ENCODE results near the gene PSMG3.

Gene PSMG3

DNA sequence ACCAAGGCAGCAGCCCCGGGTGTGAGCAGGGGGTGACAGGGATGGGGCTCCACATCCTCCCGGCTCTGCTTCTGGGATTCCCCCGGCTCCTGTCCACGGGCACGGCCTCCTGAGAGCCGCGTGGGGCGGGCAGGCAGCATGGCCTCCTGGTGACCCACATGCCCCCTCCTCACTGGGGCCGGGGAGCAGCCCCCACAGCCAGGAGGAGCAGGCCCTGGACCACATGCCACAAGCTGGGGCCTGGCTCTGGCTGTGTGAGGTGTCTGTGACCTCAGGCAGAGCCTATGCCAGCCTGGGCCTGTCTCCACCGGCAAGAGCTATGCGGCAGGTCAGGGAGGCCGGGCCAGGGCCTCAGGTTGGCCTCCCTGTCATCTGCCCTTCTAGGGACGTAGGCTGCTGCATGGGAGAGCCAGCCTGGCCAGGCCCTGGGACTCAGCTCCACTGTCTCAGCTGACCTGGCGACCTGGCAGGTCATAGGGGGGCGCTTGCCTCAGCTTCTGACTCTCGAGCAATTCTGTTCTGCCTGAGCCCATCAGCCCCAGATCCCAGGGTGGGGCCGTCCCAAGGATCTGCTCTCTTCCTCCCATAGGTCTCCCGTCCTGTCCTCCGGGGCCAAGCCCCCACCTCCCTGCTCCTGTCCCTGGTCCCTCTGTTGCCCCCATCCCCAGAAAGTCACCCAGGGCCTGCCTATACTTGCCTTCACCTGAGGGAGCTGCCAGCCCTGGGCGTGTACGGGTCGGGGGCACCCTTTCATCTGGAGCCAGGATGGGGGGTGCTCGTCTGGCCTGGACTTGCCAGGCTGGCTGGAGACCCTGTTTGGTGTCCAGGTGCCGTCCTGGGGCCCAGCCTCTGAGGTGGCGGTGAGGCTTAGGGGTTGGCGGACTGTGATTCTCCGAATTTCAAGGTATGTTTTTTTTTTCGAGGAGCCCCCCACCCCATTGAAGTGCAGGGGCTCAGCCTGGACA, 9.9 kb downstream of the PSMG3 start:
- no peak overlapping the region for H3K4me3 ChIP-seq
- no peak for DNase-seq (ENCODE audit: low read depth, low spot score)
- no peaks in the 10 kb centered on the region for H3K36me3 ChIP-seq (ENCODE audit: insufficient read depth, low read length)
- H3K9me3 ChIP-seq (ENCODE audit: low read depth, low read length) = no peaks in the 10 kb centered on the region
- TF ChIP-seq FOXP2 (optimal IDR thresholded peaks at IDR 0.05; ENCODE audit: control extremely low read depth, extremely low read length, insufficient read depth) (no peak), POLR2AphosphoS5 (IDR thresholded peaks at IDR 0.05; ENCODE audit: borderline replicate concordance, low read depth, low read length) (no peak), EZH2 (IDR thresholded peaks at IDR 0.05) (no peak)
- H3K9ac ChIP-seq (ENCODE audit: insufficient read length) = no peak overlapping the region
- no peak overlapping the region for H3K27ac ChIP-seq

DNA sequence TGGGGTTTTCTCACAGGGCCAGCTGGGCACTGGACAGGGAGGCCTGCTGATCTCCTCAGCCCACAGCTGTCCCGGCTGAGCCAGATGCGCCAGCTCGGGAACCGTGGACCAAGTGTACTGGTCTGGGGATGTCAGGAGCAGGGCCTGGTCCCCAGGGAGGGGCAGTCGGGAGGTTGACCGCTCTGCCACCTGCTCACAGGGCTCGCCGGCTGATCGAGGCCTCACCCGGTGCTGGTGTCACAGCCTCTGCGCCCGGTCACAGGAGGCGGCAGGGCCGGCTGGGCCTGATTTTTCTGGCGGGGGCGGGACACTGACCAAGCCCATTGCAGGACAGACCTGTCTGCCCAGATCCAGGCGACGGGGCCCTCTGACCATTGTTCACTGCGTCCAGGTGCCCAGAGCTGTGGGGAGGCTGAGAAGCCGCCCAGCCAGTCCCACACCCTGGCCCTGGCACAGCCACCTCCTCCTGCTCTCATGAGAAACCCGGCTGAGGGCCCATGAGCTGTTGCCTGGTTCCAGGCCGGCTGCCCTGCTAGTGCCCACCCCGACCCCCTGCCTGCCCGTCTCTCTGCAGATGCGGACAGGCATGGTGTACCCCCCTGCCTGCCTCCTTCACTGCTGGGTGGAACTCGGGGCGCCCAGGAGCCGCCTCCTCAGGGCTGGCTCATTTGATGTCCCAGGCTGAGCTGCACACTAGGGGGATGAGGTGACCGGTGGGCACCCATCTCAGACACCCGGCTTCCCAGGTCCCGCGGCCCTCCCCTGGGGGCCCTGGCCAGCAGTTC, 10.8 kb downstream of the PSMG3 start:
- H3K9ac ChIP-seq (ENCODE audit: insufficient read length) = no peak overlapping the region
- no peaks in the 10 kb centered on the region for H3K36me3 ChIP-seq (ENCODE audit: insufficient read depth, low read length)
- no peak for DNase-seq (ENCODE audit: low read depth, low spot score)
- no peak for TF ChIP-seq FOXP2 (optimal IDR thresholded peaks at IDR 0.05; ENCODE audit: control extremely low read depth, extremely low read length, insufficient read depth)
- no peak for TF ChIP-seq EZH2 (IDR thresholded peaks at IDR 0.05)
- no peak for TF ChIP-seq POLR2AphosphoS5 (IDR thresholded peaks at IDR 0.05; ENCODE audit: borderline replicate concordance, low read depth, low read length)
- H3K4me3 ChIP-seq = no peak overlapping the region
- H3K27ac ChIP-seq = no peak overlapping the region
- H3K9me3 ChIP-seq (ENCODE audit: low read depth, low read length) = no peaks in the 10 kb centered on the region

DNA sequence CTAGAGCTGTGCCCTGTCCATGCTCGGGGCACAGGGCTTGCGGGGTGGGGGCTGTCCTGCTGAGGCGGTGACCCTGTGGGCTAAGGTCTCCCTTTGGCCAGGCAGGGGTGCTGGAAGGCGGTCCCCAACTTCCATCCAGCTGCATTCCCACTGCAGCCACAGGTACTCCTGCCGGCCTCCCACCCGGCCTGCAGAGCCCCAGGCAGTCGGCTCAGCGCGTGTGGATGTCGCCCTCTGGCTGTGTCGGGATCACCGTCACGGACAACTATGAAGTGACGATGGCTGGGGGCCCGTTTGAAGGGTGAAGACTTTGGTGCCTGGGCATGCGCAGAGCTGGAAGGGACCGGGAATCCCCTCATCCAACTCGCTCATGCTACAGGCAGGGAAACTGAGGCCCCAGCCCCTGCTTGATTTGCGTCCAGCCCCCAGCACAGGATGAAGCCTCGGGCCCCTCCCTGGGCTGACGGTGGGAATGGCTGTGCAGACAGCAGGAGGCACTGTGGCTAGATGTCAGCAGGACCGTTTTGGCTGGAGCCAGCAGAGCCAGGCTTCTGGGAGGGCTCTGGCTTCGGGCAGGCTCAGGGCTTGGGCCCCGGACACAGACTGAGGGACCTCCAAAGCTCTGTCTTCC, 11.5 kb downstream of the PSMG3 start:
- Histone ChIP-seq H3K27ac (no peak overlapping the region), H3K9ac (ENCODE audit: insufficient read length) (no peak overlapping the region), H3K36me3 (ENCODE audit: insufficient read depth, low read length) (no peaks in the 10 kb centered on the region), H3K9me3 (ENCODE audit: low read depth, low read length) (no peaks in the 10 kb centered on the region), H3K4me3 (no peak overlapping the region)
- TF ChIP-seq EZH2 (IDR thresholded peaks at IDR 0.05) (no peak), FOXP2 (optimal IDR thresholded peaks at IDR 0.05; ENCODE audit: control extremely low read depth, extremely low read length, insufficient read depth) (no peak), POLR2AphosphoS5 (IDR thresholded peaks at IDR 0.05; ENCODE audit: borderline replicate concordance, low read depth, low read length) (no peak)
- no peak for DNase-seq (ENCODE audit: low read depth, low spot score)

DNA sequence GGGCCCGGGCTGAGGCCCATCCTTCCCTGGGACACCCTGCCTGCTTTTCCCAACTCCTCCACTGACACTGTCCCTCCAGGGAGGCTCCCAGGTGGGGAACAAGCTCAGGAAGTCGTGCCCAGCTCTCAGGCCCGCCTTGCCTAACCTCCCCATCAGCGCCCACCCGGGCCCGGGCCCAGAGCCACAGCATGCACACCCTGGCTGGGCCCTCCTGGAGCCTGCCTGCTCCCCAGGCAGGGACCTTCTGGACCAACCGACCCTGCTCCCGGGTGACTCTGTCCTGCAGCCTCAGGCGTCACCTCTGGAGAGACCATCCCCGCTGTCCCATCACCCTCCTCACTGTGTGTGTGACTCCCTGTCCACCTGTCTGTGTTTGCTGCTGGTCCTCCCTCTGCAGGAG, 12.1 kb downstream of the PSMG3 start:
- TF ChIP-seq EZH2 (IDR thresholded peaks at IDR 0.05) = no peak
- no peak for TF ChIP-seq POLR2AphosphoS5 (IDR thresholded peaks at IDR 0.05; ENCODE audit: borderline replicate concordance, low read depth, low read length)
- TF ChIP-seq FOXP2 (optimal IDR thresholded peaks at IDR 0.05; ENCODE audit: control extremely low read depth, extremely low read length, insufficient read depth) = no peak
- no peak for DNase-seq (ENCODE audit: low read depth, low spot score)
- no peaks in the 10 kb centered on the region for H3K36me3 ChIP-seq (ENCODE audit: insufficient read depth, low read length)
- H3K9ac ChIP-seq (ENCODE audit: insufficient read length) = no peak overlapping the region
- no peaks in the 10 kb centered on the region for H3K9me3 ChIP-seq (ENCODE audit: low read depth, low read length)
- no peak overlapping the region for H3K4me3 ChIP-seq
- no peak overlapping the region for H3K27ac ChIP-seq

DNA sequence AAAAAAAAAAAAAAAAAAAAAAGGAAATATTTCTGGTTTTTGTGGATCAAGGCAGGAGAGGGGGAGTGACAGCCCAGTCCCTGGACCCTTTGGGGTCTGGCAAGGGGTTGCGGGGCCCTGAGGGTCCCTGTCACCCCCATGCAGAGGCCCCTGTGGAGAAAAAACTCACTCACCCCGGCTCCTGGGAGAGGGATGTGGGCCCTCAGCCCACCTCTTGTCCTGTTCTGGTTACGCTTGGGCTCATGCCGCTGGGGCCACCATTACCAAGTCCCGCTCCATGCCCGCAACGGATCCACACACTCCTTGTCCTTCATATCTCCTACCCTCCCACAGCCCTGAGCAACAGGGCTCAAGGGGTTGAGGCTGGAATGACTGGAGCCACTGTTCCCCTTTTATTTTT, 12.8 kb downstream of the PSMG3 start:
- TF ChIP-seq POLR2AphosphoS5 (IDR thresholded peaks at IDR 0.05; ENCODE audit: borderline replicate concordance, low read depth, low read length) (no peak), EZH2 (IDR thresholded peaks at IDR 0.05) (no peak), FOXP2 (optimal IDR thresholded peaks at IDR 0.05; ENCODE audit: control extremely low read depth, extremely low read length, insufficient read depth) (no peak)
- DNase-seq (ENCODE audit: low read depth, low spot score) = no peak
- H3K4me3 ChIP-seq = no peak overlapping the region
- H3K27ac ChIP-seq = no peak overlapping the region
- H3K9me3 ChIP-seq (ENCODE audit: low read depth, low read length) = no peaks in the 10 kb centered on the region
- H3K36me3 ChIP-seq (ENCODE audit: insufficient read depth, low read length) = no peaks in the 10 kb centered on the region
- H3K9ac ChIP-seq (ENCODE audit: insufficient read length) = no peak overlapping the region

DNA sequence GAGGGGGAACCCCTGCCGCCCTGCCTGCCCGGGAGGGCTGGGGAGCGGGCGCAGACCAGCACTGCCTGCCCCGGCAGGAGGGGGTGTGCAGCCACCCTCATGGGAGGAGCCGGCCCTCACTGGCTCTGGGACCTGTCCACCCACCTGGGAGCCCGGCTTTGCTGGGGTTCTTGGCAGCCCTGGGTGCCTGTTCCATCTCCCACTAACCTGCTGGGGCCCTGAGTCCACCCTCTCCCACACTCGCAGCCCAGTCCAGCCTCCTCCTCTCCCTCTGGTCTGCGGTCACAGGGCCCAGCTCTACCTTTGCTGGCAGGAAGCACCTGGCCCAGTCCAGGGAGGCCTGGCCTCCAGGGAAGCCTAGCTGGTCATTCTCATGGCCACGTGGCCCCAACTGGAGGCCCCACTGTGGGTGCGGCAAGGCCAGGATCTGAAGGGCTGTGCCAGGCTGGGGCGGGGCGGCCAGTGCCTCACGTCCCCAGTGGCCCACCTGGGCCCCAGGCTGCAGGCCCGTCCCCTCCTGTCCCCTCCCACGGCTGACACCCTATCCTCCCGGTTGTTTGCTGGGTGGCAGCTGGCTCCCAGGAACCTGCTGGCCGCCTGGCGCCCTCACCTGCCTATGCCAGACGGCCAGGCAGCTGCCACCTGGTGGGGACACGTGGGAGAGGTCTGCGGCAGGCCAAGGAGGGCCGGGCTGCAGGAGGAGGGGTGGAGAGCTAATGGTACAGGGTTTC, 13.9 kb downstream of the PSMG3 start, which contains the start of gene TMEM184A:
TSS of gene TMEM184A (minus strand) at position 393 of the 731 bp plus-strand sequence. CDS start 721 bp downstream, outside the sequence.
- Histone ChIP-seq H3K9ac (ENCODE audit: insufficient read length) (no peak within 1 kb of the TSS), H3K36me3 (ENCODE audit: insufficient read depth, low read length) (no peaks in the 10 kb centered on the region), H3K9me3 (ENCODE audit: low read depth, low read length) (no peaks in the 10 kb centered on the region), H3K27ac (no peak within 1 kb of the TSS), H3K4me3 (no peak within 1 kb of the TSS)
- TF ChIP-seq FOXP2 (optimal IDR thresholded peaks at IDR 0.05; ENCODE audit: control extremely low read depth, extremely low read length, insufficient read depth) = no peak
- TF ChIP-seq POLR2AphosphoS5 (IDR thresholded peaks at IDR 0.05; ENCODE audit: borderline replicate concordance, low read depth, low read length) = no peak
- TF ChIP-seq EZH2 (IDR thresholded peaks at IDR 0.05) = no peak
- DNase-seq (ENCODE audit: low read depth, low spot score) = no peak

DNA sequence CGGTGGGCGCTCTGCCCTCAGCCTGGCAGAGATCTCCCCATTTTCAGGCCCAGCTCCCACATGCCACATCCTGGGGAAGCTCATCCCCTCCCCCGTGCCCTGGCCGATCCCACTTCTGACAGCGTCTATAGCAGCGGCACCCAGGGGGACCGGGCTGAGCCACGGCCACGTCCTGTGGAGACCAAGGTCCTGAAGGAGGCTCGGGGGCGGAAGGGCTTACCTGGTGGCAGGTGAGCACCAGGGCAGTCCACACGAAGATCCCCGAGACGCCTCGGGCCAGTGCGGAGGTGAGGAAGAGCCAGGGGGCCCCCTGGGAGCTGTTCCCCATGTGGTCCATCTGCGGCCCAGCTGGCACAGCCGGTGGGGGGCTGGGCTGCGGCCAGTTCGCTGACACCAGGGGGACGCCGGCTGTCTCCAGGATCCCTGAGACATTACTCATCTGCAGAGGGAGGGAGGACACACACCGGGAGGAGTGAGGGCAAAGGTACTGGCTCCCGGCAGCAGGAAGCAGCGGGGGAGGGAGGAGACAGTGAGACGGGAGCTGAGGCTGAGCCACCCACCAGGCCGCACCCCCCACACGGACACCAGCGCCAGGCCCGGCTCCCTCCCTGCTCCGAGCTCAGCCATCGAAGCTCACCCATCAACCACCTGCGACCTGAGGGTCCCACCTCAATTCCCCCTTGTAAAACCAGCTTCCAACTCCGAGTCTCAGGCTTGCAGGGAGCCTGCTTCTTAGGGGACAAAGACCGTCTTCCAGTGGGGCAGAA, 14.6 kb downstream of the PSMG3 start:
- H3K9me3 ChIP-seq (ENCODE audit: low read depth, low read length) = no peaks in the 10 kb centered on the region
- TF ChIP-seq POLR2AphosphoS5 (IDR thresholded peaks at IDR 0.05; ENCODE audit: borderline replicate concordance, low read depth, low read length) = no peak
- no peak for TF ChIP-seq FOXP2 (optimal IDR thresholded peaks at IDR 0.05; ENCODE audit: control extremely low read depth, extremely low read length, insufficient read depth)
- no peak for TF ChIP-seq EZH2 (IDR thresholded peaks at IDR 0.05)
- H3K27ac ChIP-seq = no peak overlapping the region
- no peak overlapping the region for H3K9ac ChIP-seq (ENCODE audit: insufficient read length)
- DNase-seq (ENCODE audit: low read depth, low spot score) = no peak
- H3K36me3 ChIP-seq (ENCODE audit: insufficient read depth, low read length) = no peaks in the 10 kb centered on the region
- no peak overlapping the region for H3K4me3 ChIP-seq

Measured in SK-N-MC (cell line).